OCI-LY7 (cell line): ENCODE results near the gene RPP25L. TPM values are rescaled to one million over a fixed set of nuclear protein-coding genes. Genes with fewer than 3 reads are reported as not detected.

Experiments used
- BruUV-seq: library from RNA; stranded (reverse); fragments of 400-500 nt; replicated peaks from 2 replicates; lab custom pipeline; 2021; lab: Mats Ljungman, UMichigan
- CTCF ChIA-PET: fragments of 300-600 bp; sonication (Branson Sonifier 250); formaldehyde crosslinking; loops from one replicate; lab custom pipeline; 2022; ENCODE audit warnings: antibody characterized with exemption; ENCODE audit not compliant: unreplicated experiment; lab: Charles Lee
- POLR2A ChIA-PET: fragments of 300-600 bp; sonication (Branson Sonifier 250); formaldehyde crosslinking; loops from one replicate; lab custom pipeline; 2022; ENCODE audit warnings: antibody characterized with exemption; lab: Charles Lee
- DNase-seq: peaks from one replicate; pipeline ENCODE4 v3.0.0-alpha.2; 2015; ENCODE audit warnings: low spot score
- H2AFZ ChIP-seq: fragments of 200-600 bp; sonication (generic), shearing (Covaris generic); 2 replicates; pipeline ENCODE4 v1.6.1; 2014; ENCODE audit warnings: mild to moderate bottlenecking, antibody characterized with exemption, low read length, moderate library complexity
- H3K27ac ChIP-seq: fragments of 200-600 bp; sonication (generic); 2 replicates; pipeline ENCODE4 v1.5.1; 2014; ENCODE audit warnings: mixed run types, low read depth, mild to moderate bottlenecking, moderate library complexity, low read length, inconsistent platforms; ENCODE audit not compliant: poor library complexity, severe bottlenecking
- H3K36me3 ChIP-seq: fragments of 200-600 bp; sonication (generic); 2 replicates; pipeline ENCODE4 v1.6.1; 2014; ENCODE audit warnings: mild to moderate bottlenecking, antibody characterized with exemption, low read length, moderate library complexity, mixed read lengths; ENCODE audit not compliant: insufficient read depth
- H3K4me1 ChIP-seq: fragments of 200-600 bp; sonication (generic); 2 replicates; pipeline ENCODE4 v1.5.1; 2014; ENCODE audit warnings: mild to moderate bottlenecking, low read length; ENCODE audit not compliant: insufficient read depth, poor library complexity, severe bottlenecking
- H3K4me2 ChIP-seq: fragments of 200-600 bp; sonication (generic); 2 replicates; pipeline ENCODE4 v1.6.1; 2014; ENCODE audit warnings: mild to moderate bottlenecking, low read length
- H3K4me3 ChIP-seq: fragments of 200-600 bp; sonication (generic); 2 replicates; pipeline ENCODE4 v1.5.1; 2014; ENCODE audit warnings: mild to moderate bottlenecking, low read depth, low read length; ENCODE audit not compliant: poor library complexity, severe bottlenecking
- H3K79me2 ChIP-seq: fragments of 200-600 bp; sonication (generic); 2 replicates; pipeline ENCODE4 v1.6.1; 2016; ENCODE audit warnings: low read depth, mild to moderate bottlenecking, low read length, moderate library complexity, mixed read lengths; ENCODE audit not compliant: insufficient read depth
- H3K9me2 ChIP-seq: fragments of 200-600 bp; sonication (generic); 2 replicates; pipeline ENCODE4 v1.6.1; 2016; ENCODE audit warnings: mild to moderate bottlenecking, low read length, mixed read lengths; ENCODE audit not compliant: insufficient read depth
- H3K9me3 ChIP-seq: fragments of 200-600 bp; sonication (generic); 2 replicates; pipeline ENCODE4 v1.6.1; 2014; ENCODE audit warnings: mild to moderate bottlenecking, mixed run types, low read length, mixed read lengths
- H4K20me1 ChIP-seq: fragments of 200-600 bp; sonication (generic); 2 replicates; pipeline ENCODE4 v1.6.1; 2014; ENCODE audit warnings: mild to moderate bottlenecking, antibody characterized with exemption, low read length, moderate library complexity, mixed read lengths; ENCODE audit not compliant: insufficient read depth
- EZH2phosphoT487 ChIP-seq: fragments of 200-600 bp; sonication (generic); IDR thresholded peaks from 2 replicates; pipeline ENCODE4 v1.6.1; 2018; ENCODE audit warnings: low read depth, borderline replicate concordance, mild to moderate bottlenecking, mixed run types, antibody characterized with exemption, low read length, moderate library complexity, mixed read lengths
- intact Hi-C: fragments of 100-400 bp; cut with micrococcal nuclease; formaldehyde crosslinking; loops from one replicate; pipeline ENCODE4 v1.10.0; 2022; ENCODE audit not compliant: unreplicated experiment
- total RNA-seq, 2 experiments: library from RNA; depleted of rRNA in 1 of 2; stranded (reverse); fragments of >200 nt in 1 of 2; shearing (Covaris generic) in 1 of 2; gene quantifications; 2 replicates each; pipeline ENCODE4 v1.2.3, GENCODE V29; 2014 to 2022
- TF ChIP-seq, protein P1 (sequence below): fragments of 200-600 bp; sonication (generic); conservative IDR thresholded peaks from 2 replicates; pipeline ENCODE4 v1.5.1; 2014; ENCODE audit warnings: mild to moderate bottlenecking, antibody characterized with exemption, low read length, moderate library complexity, mixed read lengths

RPP25L gene
- total RNA-seq, 2 experiments from 2014 or later, result 33.7 to 40.3 TPM

DNA sequence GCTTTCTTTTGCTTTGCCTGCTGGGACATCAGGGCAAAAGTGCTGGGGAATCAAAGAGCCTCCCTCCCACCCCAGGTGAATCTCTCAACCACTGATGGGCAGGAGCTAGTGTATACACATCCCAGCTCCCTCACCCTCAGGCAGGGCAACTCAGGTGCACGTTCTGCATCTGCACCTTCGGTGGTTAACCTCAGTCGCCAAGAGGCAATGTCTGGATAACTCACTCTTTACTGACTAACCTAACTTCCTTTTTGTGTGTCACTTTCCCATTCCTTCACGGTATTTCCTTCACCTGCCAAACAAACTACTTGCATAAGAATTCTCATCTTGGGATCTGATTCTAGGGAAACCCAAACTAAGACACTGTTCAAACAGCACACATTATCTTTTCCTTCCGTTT, 48.6 kb downstream of the RPP25L start:
- TF ChIP-seq, protein P1, sequence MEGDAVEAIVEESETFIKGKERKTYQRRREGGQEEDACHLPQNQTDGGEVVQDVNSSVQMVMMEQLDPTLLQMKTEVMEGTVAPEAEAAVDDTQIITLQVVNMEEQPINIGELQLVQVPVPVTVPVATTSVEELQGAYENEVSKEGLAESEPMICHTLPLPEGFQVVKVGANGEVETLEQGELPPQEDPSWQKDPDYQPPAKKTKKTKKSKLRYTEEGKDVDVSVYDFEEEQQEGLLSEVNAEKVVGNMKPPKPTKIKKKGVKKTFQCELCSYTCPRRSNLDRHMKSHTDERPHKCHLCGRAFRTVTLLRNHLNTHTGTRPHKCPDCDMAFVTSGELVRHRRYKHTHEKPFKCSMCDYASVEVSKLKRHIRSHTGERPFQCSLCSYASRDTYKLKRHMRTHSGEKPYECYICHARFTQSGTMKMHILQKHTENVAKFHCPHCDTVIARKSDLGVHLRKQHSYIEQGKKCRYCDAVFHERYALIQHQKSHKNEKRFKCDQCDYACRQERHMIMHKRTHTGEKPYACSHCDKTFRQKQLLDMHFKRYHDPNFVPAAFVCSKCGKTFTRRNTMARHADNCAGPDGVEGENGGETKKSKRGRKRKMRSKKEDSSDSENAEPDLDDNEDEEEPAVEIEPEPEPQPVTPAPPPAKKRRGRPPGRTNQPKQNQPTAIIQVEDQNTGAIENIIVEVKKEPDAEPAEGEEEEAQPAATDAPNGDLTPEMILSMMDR, result no peak
- no peak for TF ChIP-seq EZH2phosphoT487
- Histone ChIP-seq H3K9me2 (no peaks in the 10 kb centered on the region), H3K9me3 (peaks cover 9% of the 10 kb centered on the region; the same call in 1 of the 2 replicates), H3K36me3 (no peaks in the 10 kb centered on the region), H3K79me2 (no peaks in the 10 kb centered on the region), H2AFZ (no peak overlapping the region), H4K20me1 (no peaks in the 10 kb centered on the region), H3K4me2 (no peak overlapping the region), H3K4me3 (no peak overlapping the region), H3K4me1 (no peaks in the 10 kb centered on the region), H3K27ac (no peak overlapping the region)
- POLR2A ChIA-PET, result no interaction called here
- DNase-seq, result no peak
- no TSS peak for BruUV-seq
- CTCF ChIA-PET, result no interaction called here
- intact Hi-C loops, result no loop called here

- H3K9me2 ChIP-seq, result no peaks in the 10 kb centered on the region
- no peak overlapping the region for H3K4me3 ChIP-seq
- no peaks in the 10 kb centered on the region for H3K4me1 ChIP-seq
- no peaks in the 10 kb centered on the region for H4K20me1 ChIP-seq
- POLR2A ChIA-PET, result interaction anchor here (0.6 kb wide), 1 partner anchor 1079 kb away, joined by 6 read pairs; no protein-coding TSS in a partner anchor
- intact Hi-C loops, result no loop called here
- H3K9me3 ChIP-seq, result peaks cover 9% of the 10 kb centered on the region; the same call in 1 of the 2 replicates
- no peak overlapping the region for H3K27ac ChIP-seq
- H3K79me2 ChIP-seq, result no peaks in the 10 kb centered on the region
- H3K36me3 ChIP-seq, result no peaks in the 10 kb centered on the region
- CTCF ChIA-PET, result no interaction called here
- no peak overlapping the region for H2AFZ ChIP-seq
- BruUV-seq, result no TSS peak
- H3K4me2 ChIP-seq, result no peak overlapping the region
- TF ChIP-seq EZH2phosphoT487, result no peak
- TF ChIP-seq, protein P1, result peak; percentile 84
- peak; percentile 18 for DNase-seq
These were observed 49.7 kb downstream of the RPP25L start for GRCh38 chr9:34562135-34562745.

- Histone ChIP-seq H3K9me3 (peaks cover 9% of the 10 kb centered on the region; the same call in 1 of the 2 replicates), H4K20me1 (no peaks in the 10 kb centered on the region), H3K9me2 (no peaks in the 10 kb centered on the region), H2AFZ (no peak overlapping the region), H3K27ac (no peak overlapping the region), H3K36me3 (no peaks in the 10 kb centered on the region), H3K4me1 (no peaks in the 10 kb centered on the region), H3K79me2 (no peaks in the 10 kb centered on the region), H3K4me2 (no peak overlapping the region), H3K4me3 (no peak overlapping the region)
- DNase-seq, result no peak
- TF ChIP-seq EZH2phosphoT487, result no peak
- TF ChIP-seq, protein P1, result no peak
- POLR2A ChIA-PET, result interaction anchor here (0.6 kb wide), 1 partner anchor 115 kb away, joined by 3 read pairs; no protein-coding TSS in a partner anchor
- no TSS peak for BruUV-seq
- CTCF ChIA-PET, result no interaction called here
- intact Hi-C loops, result no loop called here
These were observed 51.2 kb downstream of the RPP25L start for GRCh38 chr9:34560599-34561214.
